Calu3 (cell line): ENCODE data around the gene SCO2. TPM values are rescaled to one million over a fixed set of nuclear protein-coding genes. Genes with fewer than 3 reads are reported as not detected.
A peak's percentile ranks its signal among the peaks of the same experiment; 100 is the strongest.

Source experiments
- BruUV-seq: library from RNA; stranded (reverse); fragments of 400-500 nt; replicated peaks from 2 replicates; lab custom pipeline; 2021; lab: Mats Ljungman, UMichigan
- CTCF ChIA-PET: fragments of 300-600 bp; sonication (Branson Sonifier 250); formaldehyde crosslinking; loops from one replicate; lab custom pipeline; 2022; ENCODE audit warnings: antibody characterized with exemption; lab: Charles Lee
- DNase-seq: peaks from one replicate; pipeline ENCODE4 v3.0.0; 2022
- H3K27ac Mint-ChIP-seq: one replicate; pipeline ENCODE4 v1.8.0; 2022; ENCODE audit warnings: mixed read lengths; ENCODE audit not compliant: unreplicated experiment
- H3K27me3 Mint-ChIP-seq: one replicate; pipeline ENCODE4 v1.8.0; 2022; ENCODE audit warnings: mixed read lengths; ENCODE audit not compliant: unreplicated experiment
- H3K36me3 Mint-ChIP-seq: one replicate; pipeline ENCODE4 v1.8.0; 2022; ENCODE audit warnings: mild to moderate bottlenecking, moderate library complexity, mixed read lengths; ENCODE audit not compliant: insufficient read depth, unreplicated experiment
- H3K4me1 Mint-ChIP-seq: one replicate; pipeline ENCODE4 v1.8.0; 2022; ENCODE audit warnings: mild to moderate bottlenecking, low read depth, mixed read lengths; ENCODE audit not compliant: unreplicated experiment
- H3K4me3 Mint-ChIP-seq: one replicate; pipeline ENCODE4 v1.8.0; 2022; ENCODE audit warnings: mild to moderate bottlenecking, low read depth, moderate library complexity, mixed read lengths; ENCODE audit not compliant: unreplicated experiment
- H3K9me3 Mint-ChIP-seq: one replicate; pipeline ENCODE4 v1.8.0; 2022; ENCODE audit warnings: low read depth, mixed read lengths; ENCODE audit not compliant: unreplicated experiment
- intact Hi-C: fragments of 100-400 bp; cut with micrococcal nuclease; formaldehyde crosslinking; loops from one replicate; pipeline ENCODE4 v1.10.0; 2022; ENCODE audit not compliant: unreplicated experiment
- total RNA-seq: library from RNA; stranded (reverse); gene quantifications from 2 replicates; pipeline ENCODE4 v1.2.3, GENCODE V29; 2022
- TF ChIP-seq, protein P1 (sequence below): fragments of 200-600 bp; IDR thresholded peaks from one replicate; pipeline ENCODE4 v1.8.0; 2022; ENCODE audit warnings: antibody characterized with exemption; ENCODE audit not compliant: unreplicated experiment

SCO2 gene
- total RNA-seq, 1 experiment from 2014 or later: 3.6 TPM

DNA sequence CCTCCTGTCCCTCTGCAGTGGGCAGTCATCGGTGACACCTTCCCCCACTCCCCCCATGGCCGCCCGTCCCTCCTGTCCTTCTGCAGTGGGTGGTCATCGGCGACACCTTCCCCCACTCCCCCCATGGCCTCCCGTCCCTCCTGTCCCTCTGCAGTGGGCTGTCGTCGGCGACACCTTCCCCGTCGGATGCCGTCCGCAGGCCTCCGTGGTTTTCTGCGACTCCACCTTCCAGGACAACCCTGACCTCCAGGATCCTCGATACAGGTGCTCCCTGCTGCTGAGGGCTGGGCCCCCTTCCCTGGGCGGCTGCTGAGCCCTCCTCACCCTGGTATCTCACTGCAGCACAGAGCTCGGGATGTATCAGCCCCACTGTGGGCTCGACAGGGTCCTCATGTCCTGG lies 36.5 kb downstream of the SCO2 start:
- no peak for DNase-seq
- intact Hi-C loops: no loop called here
- Mint-ChIP-seq H3K36me3 (peaks cover 35% of the 10 kb centered on the region), H3K9me3 (no peaks in the 10 kb centered on the region), H3K4me1 (peaks cover 35% of the 10 kb centered on the region), H3K27me3 (no peaks in the 10 kb centered on the region), H3K4me3 (no peak overlapping the region), H3K27ac (no peak overlapping the region)
- TF ChIP-seq, protein P1, sequence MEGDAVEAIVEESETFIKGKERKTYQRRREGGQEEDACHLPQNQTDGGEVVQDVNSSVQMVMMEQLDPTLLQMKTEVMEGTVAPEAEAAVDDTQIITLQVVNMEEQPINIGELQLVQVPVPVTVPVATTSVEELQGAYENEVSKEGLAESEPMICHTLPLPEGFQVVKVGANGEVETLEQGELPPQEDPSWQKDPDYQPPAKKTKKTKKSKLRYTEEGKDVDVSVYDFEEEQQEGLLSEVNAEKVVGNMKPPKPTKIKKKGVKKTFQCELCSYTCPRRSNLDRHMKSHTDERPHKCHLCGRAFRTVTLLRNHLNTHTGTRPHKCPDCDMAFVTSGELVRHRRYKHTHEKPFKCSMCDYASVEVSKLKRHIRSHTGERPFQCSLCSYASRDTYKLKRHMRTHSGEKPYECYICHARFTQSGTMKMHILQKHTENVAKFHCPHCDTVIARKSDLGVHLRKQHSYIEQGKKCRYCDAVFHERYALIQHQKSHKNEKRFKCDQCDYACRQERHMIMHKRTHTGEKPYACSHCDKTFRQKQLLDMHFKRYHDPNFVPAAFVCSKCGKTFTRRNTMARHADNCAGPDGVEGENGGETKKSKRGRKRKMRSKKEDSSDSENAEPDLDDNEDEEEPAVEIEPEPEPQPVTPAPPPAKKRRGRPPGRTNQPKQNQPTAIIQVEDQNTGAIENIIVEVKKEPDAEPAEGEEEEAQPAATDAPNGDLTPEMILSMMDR: no peak
- CTCF ChIA-PET: no interaction called here
- no TSS peak for BruUV-seq

DNA sequence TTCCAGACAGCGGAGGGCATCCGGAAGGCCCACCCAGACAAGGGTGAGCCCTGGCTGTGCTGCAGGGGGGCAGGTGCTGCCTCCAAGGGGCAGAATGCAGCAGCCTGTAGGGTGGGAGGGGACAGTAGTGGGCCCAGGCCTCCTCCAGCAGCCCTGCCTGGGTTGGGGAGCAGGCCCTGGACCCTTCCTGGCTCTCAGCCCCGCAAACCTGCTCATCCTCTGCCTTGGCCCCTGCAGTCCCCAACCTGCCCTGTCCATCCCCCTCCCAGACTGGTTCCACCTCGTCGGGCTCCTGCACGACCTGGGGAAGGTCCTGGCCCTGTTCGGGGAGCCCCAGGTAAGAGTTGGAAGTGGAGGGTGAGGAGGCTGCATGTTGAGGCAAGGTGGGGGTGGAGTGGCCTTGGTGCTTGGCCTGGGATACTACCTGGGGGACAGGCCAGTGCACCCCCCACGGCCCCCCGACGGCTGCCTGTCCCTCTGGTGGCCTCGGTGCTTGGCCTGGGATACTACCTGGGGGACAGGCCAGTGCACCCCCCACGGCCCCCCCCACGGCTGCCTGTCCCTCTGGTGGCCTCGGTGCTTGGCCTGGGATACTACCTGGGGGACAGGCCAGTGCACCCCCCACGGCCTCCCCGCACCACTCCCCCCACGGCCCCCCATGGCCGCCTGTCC lies 37.3 kb downstream of the SCO2 start:
- H3K27me3 Mint-ChIP-seq: no peaks in the 10 kb centered on the region
- CTCF ChIA-PET: no interaction called here

DNA sequence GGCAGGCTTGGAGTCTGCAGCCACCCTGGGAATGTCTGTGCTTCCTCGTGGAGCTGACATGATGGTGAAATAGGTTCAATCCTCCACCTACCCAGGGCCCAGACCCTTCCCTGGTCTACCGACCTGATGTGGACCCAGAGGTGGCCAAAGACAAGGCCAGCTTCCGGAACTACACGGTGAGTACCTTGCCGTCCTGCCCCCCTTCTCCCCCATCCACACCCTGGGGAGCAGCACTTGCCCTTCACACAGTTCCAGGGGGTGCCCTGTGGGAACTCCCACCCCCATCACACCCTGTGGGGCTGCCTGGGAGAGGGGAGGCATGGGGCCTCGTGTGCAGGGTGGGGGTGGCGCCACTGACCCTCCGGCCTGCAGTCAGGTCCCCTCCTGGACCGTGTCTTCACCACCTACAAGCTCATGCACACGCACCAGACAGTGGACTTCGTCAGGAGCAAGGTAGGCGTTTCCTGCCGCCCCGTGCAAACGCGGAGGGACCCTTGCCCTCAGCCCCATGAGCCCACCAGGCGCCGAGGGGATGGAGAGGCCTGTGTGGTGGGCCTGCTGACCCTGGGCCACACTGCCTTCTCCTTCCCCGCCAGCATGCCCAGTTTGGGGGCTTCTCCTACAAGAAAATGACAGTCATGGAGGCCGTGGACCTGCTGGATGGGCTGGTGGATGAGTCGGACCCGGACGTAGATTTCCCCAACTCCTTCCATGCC lies 38.0 kb downstream of the SCO2 start:
- Mint-ChIP-seq H3K9me3 (no peaks in the 10 kb centered on the region), H3K27me3 (no peaks in the 10 kb centered on the region), H3K36me3 (peaks cover 50% of the 10 kb centered on the region), H3K4me3 (no peak overlapping the region), H3K27ac (peak overlapping the region; percentile 85), H3K4me1 (peaks cover 38% of the 10 kb centered on the region)
- TF ChIP-seq, protein P1: no peak
- BruUV-seq: no TSS peak
- intact Hi-C loops: no loop called here
- CTCF ChIA-PET: no interaction called here
- DNase-seq: no peak

More for the DNA sequence above, 37.3 kb downstream of the SCO2 start:
- TF ChIP-seq, protein P1: no peak
- H3K4me1 Mint-ChIP-seq: peaks cover 38% of the 10 kb centered on the region
- H3K4me3 Mint-ChIP-seq: no peak overlapping the region
- H3K27ac Mint-ChIP-seq: no peak overlapping the region
- BruUV-seq: no TSS peak
- H3K9me3 Mint-ChIP-seq: no peaks in the 10 kb centered on the region
- no peak for DNase-seq
- peaks cover 43% of the 10 kb centered on the region for H3K36me3 Mint-ChIP-seq
- intact Hi-C loops: no loop called here

DNA sequence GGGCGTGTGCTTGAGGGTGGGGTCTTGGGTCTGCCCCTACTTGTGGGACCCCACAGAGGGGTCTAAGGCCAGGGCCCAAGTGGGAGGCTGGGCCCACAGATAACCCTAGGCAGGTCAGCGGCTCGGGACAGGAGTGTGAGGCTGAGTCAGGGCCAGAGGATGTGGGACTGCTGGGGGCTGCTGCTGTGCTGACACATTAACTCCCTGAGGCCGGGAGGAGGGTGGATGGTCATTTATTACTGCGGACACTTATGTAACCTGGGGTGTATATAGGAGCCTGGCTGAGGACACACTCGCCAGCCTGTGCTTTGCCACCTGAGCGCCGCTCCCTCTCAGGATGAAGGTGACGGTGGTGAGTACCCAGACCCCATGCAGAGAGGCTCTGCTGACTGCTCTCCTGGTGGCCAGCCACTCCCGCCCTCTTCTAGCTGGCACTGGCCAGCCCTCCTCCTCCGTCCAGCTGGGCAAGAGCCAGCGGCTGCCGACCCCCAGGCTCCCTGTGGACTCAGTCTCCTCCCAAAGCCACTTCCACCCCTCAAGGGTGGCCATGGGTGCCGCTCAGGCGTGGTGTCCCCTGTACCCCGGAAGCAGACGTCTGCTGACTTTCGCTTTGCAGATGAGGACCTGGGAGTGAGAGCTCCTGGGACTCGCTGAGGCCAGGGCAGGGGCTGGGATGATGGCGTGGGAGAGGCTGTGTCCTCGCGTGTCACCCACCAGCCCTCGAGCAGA lies 38.7 kb downstream of the SCO2 start, which contains the start of gene MIOX:
Gene MIOX, plus strand, starts transcription at position 299 of the 729 bp plus-strand sequence. Its CDS starts 39 bp downstream, at position 338.
- no peaks in the 10 kb centered on the region for H3K27me3 Mint-ChIP-seq
- no peak for DNase-seq
- peaks cover 38% of the 10 kb centered on the region for H3K4me1 Mint-ChIP-seq
- H3K36me3 Mint-ChIP-seq: peaks cover 57% of the 10 kb centered on the region
- H3K27ac Mint-ChIP-seq: peak within 1 kb of the TSS; percentile 85
- CTCF ChIA-PET: no interaction called here
- TF ChIP-seq, protein P1: no peak
- H3K9me3 Mint-ChIP-seq: no peaks in the 10 kb centered on the region
- intact Hi-C loops: no loop called here
- no TSS peak for BruUV-seq
- H3K4me3 Mint-ChIP-seq: peak within 1 kb of the TSS; percentile 24
